Spleen (tissue), 7 donors: ENCODE results near the gene ZNF747.

Source experiments
- CTCF ChIP-seq, 11 experiments: fragments of 200-600 bp in 7 of 11; fragments of 450-650 bp in 4 of 11; sonication (generic) in 4 of 11; IDR thresholded peaks in 8 of 11; conservative IDR thresholded peaks in 3 of 11; 1 replicate in 7 of 11; 2 replicates in 4 of 11; pipeline versions ENCODE4 v1.4.0 to v1.8.0; 2016 to 2021; ENCODE audit warnings: antibody characterized with exemption in 11 of 11, inconsistent platforms in 4 of 11, mild to moderate bottlenecking in 1 of 11
- POLR2A ChIP-seq, 3 donors: fragments of 450-650 bp; IDR thresholded peaks; one replicate each; pipeline ENCODE4 v1.5.1; 2017; ENCODE audit warnings: antibody characterized with exemption in 3 of 3, mild to moderate bottlenecking in 1 of 3
- donor health status: DM: no; HTN: no; CAD: no; lungs with moderate emphysema.
- donor health status: DM: no; HTN: no; CAD: no.
- donor health status: DM: no; HTN: no; CAD: no.

- TF ChIP-seq CTCF (IDR thresholded peaks at IDR 0.05 in 8 of 11, conservative IDR thresholded peaks at IDR 0.05 in 3 of 11) = no peak
- no peak for TF ChIP-seq POLR2A (IDR thresholded peaks at IDR 0.05)
Measured at GRCh38 chr16:30493941-30494488, 40.6 kb downstream of the ZNF747 start.
